Suppressor macrophage (primary cell): ENCODE measurements around the gene CDH15.

Experiments used
- DNase-seq, 4 experiments: peaks; one replicate each; pipeline ENCODE4 v3.0.0-alpha.2; 2020 to 2022

CDH15 gene

DNA sequence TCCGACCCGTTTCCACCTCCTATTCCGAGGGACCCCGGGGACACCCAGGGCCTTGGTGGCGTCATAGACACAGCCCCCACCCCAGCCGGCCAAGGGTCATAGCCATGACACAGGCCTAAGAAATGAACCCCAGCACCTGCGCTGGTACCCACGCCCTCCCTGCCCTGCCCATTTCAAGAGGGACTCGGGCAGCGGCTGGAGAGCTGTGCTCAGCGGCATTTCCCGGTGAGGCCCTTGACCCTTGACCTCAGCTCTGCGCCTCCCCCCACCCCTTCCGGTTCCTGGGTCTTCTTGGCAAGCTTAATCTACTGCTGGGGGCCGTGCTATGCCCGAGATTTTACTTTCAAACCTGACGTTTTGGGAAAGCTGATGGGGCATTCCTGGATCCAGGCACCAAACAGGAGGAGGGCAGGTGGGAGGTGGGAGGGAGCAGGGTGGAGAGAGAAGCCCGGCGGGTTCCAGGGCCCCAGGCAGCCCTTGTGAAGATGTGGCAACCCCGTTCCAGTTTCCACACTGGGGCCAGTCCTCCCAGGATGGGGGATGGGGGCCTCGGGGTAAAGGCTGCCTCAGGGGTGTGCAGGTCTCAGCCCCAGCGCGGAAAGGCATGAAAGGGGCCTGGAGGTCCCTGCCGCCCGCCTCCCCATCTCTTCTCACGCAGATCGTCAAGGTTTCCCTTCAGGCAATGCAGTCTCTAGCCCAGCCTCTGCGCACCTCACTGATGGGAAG, 28.7 kb downstream of the CDH15 start, which contains the start of gene SLC22A31:
Gene SLC22A31, minus strand, starts transcription at position 414 of the 726 bp plus-strand sequence. Its CDS starts 36 bp downstream, at position 378.
- no peak for DNase-seq

DNA sequence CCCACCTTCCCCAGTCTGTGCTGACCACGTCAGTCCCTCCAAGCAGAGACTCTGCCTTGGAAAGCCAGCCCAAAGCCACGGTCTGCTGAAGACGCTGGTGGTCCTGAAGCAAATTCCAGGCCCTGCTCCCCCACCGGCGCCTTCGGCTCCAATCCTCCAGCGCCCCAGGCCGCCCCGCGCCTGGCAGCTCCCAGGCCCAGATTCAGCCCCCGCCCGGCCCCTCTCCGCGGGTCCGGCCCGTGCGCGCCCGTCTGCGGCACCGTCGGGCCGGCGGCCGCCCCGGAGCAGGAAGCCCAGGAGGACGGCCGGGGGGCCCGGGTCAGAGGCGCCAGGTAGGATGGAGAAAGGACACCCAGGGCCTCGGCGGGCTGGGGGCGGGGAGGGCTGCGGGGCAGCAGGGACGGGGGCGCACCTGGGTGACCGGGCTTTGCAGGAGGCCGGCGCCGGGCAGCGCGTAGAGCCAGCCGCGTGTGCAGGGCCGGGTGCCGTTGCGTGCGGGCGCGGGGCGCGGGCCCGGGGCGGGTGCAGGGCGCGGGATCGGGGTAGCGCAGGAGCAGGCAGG, 29.4 kb downstream of the CDH15 start:
- DNase-seq: no peak

DNA sequence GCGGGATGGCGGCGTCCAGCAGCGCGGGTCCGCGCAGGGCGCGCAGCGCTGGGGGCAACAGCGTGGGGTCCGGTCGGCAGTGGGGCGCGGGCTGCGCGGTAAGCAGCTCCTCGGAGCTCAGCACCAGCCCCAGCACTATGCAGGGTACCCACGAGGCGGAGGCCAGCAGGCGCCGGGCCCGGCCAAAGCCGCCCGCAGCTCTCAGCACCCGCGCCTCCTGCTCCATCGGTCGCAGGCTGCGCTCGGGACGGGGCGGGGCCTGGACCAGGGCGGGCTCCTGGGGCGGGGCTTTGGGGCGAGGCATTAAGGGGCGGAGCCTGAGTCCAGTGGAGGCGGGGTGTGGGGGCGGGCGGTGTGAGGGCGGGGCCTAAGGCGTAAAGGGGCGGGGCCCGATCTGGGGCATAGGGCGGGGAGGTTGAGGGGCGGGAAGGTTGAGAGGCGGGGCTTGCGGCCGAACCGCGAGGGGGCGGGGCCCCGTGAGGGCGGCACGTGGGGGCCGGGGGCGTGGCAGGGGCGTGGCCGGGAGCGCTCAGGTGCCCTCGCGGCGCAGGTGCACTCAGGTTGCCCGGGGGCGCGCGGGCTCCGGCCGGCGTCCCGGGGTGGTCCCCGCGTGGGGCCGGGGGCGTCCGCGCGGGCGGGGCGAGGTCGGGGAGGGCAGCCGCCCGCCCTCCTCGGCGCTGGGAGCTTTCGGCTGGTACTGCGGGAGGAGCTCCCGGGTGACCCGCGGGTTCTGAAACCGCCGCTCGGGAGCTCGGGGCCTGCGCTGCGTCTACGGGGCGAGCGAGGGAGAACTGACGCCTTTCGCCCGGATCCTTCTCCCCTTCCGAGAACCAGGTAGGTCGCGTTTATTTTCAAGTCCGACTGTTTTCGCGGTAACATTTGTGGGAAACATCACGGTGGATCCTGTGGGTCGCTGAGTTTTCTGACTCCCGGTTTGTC, 30.2 kb downstream of the CDH15 start:
- peak; percentile 74 to 92 (median 85) for DNase-seq

DNA sequence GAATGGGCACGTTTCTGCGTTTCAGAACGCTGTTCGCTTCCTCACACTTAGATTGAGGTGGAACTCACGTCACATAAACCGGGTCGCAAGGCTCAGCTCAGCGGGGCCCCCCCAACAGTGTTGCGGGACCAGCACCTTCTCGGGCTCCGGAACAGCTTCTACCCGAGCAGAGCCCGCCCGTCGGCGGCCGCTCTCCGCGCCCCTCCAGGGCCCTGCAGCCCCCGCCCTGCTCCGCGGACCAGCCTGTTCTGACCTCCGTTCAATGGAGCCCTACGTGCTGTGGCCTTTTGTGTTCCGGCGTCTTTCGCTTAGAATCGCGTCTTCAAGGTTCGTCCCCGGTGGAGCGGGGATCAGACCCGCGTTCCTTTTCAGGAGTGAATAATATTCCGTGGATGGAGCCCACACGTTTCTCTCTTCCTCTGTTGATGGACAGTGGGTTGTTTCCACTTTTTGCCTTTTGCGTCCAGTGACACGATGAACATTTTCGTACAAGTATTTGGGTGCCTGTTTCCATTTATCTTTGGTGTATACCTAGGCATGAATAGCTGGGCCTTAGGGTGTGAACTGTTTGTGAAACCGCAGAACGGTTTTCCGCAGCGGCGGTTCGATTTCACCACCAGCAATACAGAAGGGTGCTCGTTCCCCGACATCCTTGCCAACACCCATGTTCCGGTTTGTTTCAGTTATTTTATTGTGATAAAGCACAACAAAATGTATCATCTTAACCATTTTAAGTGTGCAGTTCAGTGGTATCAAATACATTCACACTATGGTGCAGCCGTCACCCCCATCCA, 31.1 kb downstream of the CDH15 start:
- no peak for DNase-seq

DNA sequence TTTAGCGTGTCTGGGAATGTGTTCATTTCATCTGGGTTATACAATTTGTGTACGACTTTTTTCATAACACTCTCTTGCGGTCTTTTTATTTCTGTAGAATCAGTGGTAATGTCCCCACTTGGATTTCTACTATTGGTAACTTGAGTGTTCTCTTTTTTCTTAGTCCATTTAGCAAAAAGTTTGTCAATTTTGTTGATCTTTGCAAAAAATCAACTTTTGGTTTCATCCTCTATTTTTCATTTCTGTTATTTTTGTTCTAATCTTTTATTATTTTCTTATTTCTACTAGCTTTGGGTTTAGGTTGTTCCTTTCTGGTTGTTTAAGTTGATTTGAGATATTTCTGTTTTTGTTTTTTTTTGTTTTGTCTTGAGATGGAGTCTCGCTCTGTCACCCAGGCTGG, 36.4 kb downstream of the CDH15 start:
- no peak for DNase-seq

DNA sequence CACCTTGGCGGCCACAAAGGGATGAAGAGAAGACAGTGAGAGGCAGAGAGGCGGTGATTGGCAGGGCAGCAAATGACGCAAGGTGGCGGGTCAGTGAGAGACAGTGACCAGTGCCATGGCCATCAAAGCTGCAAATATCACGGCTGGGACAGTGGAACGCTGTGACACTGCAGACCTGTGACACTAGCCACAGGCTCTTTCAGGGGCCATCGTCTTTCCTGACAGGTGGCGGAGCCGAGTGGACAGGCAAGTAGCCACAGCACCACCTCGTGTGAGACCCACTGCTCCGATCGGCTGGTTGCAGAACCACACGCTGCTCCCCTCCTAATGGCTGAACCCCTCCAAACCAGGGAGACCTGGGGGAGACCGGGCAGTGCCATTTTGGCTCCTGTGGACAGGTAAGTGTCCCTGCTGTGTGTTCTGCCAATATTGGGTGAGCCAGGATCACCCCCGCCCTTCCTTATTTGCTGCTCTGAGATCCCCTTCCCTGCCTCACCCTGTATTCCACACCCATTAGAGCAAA, 38.0 kb downstream of the CDH15 start:
- no peak for DNase-seq

DNA sequence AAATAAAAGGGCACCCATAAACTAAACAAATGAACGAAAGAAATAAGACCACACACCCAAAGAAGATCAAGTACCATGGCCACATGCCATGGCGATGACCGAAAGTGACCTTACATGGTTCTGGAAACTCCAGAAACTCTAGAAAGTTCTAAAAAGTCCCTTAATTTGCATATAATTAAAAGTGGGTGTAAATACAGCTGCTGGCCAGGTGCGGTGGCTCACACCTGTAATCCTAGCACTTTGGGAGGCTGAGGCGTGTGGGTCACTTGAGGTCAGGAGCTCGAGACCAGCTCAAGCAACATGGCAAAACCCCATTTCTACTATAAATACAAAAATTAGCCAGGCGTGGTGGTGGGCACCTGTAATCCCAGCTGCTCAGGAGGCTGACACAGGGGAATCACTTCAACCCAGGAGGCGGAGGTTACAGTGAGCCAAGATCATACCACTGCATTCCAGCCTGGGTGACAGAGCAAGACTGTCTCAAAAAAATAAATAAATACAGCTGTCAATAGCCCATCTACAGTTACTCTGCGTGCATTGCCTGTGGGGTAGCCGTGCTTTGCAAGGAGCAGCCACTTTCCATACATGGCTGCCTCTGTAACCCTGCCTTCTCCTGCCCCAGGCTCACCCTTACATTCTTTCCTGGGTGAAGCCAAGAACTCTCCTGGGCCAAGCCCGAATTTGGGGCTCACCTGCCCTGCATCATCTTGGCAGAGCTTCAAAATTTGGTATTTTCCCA, 38.8 kb downstream of the CDH15 start:
- DNase-seq: no peak

DNA sequence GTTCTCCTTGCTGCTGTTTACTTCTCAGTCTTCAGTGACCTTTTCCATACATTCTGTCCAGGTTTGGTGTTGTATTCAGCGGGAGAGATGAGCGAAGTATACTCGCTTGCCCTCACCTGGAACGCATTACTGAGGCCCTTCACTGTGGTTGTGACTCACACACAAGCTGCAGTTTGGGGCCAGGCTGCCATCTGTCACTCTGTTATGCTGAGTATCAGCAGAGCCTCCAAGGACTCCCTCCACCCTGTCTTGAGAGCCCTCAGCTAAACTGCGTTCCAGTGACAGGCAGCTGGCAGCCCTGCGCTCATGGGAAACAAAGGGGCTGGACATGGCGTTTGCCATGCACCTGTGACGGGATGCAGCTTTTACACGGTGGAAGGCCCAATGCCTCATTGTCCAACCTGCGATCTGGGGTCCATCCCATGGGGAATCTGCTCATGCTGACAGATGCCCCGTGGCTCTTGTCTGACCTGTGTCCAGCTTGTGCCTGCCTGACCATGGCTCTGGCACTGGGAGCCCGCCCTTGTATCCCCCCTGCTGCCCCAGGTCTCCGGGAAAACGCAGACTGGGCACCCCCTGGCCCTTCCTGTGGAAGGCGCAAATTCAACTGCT, 39.5 kb downstream of the CDH15 start:
- no peak for DNase-seq

DNA sequence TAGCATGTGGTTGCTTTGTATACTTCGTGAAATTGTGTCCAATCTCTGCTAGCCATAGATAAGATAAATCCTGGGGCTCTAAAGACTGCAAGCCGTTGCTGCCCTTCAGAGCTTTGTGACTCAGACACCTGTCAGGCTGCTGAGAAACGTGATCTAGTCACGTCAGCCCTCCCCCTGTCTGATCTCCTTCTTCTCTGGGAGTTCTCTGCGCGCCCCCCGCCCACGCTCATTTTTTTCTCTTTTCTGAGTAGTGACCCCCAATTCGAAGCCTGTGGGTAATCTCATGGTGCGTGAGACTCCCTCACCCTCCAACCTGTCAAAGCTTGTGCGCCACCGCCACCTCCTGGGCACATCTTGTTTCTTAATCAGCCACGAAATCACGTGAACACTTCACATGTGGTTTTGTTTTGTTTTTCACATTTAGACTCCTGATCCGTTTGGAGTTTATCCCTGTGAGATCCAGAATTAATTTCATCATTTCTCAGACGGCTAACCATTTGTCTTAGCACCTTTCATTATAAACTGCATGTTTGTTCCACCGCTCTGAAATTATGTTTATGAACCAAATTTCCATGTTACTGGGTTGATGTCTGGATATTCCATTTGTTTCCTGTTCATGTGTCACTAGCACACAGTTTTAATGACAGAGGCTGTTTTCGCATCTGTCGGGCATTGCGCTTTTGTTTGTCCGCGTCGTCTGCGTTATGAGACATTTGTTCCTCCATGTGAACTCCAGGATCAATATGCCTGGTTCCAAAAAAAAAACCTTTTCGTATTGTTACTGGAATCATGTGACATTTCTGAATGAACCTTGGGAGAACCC, 45.0 kb downstream of the CDH15 start:
- peak; percentile 82 to 89 (median 84) for DNase-seq

DNA sequence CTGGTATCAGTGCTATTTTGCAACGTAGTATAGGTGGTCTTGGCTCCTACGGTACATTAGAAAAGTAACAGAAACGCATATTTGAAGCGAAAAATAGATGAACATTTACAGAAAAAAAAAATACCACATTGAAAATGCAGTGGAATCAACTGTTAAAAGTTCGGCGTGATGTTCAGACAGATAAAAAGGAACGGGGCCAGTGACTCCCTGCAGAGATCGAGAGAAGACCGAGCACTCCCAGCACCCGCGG, 45.5 kb downstream of the CDH15 start:
- DNase-seq: no peak

DNA sequence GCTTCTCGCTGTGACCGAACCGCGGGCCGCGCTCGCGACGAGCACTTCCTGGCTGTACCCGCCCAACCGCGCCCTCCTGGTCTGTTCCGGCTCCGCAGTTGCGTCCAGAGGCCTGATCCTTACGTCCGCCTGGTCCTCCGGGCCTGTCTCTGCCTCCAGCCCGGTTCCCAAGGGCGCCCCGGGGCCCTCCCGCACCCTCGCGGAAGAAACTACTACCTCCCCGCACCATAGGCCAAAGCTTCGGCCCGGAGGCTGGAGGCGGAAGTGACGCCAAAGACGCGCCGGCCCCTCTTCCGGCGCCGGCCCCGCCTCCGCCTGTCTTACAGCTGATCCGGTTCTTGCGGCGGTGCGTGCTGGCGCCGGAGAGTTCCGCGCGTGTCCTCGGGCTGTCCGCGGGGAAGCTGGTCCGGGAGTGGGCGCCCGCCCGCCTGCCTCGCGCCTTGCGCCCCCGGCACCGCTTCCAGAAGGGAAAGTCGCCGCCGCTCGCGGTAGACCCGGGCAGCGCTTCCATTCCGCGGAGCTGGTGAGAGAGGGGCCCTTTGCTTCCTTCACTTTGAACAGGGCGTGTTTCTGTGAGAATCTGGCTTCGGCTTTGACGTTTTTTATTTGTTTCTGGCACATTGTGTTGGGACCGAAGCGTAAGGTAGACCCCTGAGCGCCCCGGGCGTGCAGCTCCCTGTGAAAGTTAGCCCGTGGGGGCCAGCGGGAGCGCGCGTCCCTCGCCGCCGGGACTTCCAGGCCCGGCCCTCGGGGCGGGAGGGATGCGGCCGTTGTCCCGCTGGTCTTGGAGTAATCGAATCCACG, 46.0 kb downstream of the CDH15 start, which contains the start of gene ZNF778:
Gene ZNF778, plus strand, starts transcription at position 316 of the 804 bp plus-strand sequence. CDS start 3,425 bp downstream, outside the sequence.
- peak; percentile 90 to 96 (median 94) for DNase-seq

DNA sequence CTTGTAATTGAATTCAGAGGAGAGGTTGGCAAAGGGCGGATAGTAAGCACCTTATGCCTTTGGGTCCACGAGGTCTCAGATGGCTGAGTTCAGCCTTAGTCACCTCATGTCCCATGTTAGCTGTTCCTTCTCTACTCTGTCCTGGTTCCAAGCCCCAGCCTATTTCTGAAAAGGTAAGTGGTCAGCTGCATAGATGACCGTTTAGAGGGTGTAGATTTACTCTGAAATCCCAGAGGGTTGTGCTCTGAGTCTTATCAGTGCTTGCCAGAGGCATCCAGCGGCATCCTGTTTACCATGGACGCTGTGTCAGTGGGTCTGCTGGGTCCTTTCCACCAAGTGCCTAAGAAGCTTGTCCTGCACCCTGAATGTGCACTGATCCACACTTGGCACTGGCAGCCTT, 47.8 kb downstream of the CDH15 start:
- DNase-seq: no peak

DNA sequence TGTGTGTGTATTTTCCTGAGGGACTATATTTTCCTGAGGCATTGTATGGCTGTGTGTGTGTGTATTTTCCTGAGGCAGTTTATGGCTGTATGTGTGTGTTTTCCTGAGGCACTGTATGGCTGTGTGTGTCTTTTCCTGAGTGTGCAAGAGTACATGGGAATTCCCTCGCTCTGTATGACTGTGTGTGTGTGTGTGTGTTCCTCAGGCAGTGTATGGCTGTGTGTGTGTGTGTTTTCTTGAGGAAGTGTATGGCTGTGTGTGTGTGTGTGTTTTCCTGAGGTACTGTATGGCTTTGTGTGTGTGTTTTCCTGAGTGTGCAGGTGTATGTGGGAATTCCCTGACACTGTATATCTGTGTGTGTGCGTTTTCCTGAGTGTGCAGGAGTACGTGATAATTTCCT, 50.1 kb downstream of the CDH15 start:
- DNase-seq: no peak

DNA sequence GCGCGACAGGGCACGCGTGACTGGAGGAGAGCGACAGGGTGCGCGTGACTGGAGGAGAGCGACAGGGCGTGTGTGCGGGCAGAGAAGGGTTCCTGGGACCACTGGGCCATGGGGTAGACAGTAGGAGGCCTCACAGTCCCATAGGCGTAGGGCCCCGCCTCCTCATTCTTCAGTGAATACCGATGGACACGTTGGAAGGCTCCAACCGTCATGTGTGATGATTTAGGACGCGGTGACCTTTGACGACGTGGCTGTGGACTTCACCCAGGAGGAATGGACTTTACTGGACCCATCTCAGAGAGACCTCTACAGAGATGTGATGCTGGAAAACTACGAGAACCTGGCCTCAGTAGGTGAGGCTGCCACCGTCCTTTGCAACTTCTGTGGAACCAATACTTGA, 51.4 kb downstream of the CDH15 start:
- no peak for DNase-seq

DNA sequence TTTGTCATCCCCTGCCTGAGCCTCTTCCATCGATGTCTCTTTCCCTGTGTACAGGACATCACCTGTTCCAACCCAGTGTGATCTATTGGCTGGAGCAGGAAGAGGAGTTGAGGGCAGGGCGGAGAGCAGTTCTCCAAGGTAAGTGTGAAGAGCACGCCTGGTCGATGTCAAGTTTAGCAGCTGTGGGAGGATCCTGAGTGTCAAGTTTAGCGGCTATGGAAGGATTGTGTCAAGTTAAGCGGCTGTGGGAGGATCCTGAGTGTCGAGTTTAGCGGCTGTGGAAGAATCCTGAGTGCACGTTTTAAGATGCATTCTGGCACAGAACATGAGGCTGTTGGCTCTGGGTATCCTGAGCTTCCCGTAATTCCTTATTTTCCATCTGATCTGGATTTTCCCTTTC, 53.1 kb downstream of the CDH15 start:
- no peak for DNase-seq

DNA sequence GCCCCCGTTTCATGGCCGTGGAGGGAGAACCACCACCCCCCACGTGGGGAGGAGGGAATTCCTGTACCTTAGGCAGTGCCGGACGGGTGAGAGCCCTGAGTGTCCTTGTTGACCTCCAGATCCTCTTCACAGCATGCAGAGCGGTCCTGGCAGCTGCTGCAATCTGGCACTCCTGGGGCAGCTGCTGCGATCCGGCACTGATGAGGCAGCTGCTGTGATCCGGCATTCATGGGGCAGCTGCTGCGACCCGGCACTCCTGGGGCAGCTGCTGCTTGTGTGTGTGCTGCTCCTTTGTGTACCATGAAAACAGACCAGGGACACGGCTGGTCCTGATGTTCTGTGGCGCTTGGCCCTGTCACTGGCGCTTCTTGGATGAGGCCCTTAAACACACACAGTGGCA, 58.7 kb downstream of the CDH15 start:
- no peak for DNase-seq

DNA sequence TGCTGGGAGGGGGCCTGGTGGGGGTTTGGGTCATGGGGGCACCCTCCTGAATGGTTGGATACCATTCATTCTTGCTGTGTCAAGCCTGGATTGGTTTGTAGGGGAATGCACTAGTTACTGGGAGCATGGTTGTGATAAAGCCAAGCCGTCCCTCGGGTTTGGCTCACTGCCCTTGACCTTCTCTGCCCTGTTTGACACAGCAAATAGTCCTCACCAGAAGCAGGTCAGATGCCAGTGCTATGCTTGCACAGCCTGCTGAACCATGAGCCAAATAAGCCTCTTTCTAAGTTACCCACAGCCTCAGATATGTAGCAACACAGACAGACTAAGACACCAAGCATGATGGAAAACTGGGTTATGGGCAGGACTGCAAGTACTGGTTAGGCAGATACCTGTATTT, 60.6 kb downstream of the CDH15 start:
- no peak for DNase-seq

DNA sequence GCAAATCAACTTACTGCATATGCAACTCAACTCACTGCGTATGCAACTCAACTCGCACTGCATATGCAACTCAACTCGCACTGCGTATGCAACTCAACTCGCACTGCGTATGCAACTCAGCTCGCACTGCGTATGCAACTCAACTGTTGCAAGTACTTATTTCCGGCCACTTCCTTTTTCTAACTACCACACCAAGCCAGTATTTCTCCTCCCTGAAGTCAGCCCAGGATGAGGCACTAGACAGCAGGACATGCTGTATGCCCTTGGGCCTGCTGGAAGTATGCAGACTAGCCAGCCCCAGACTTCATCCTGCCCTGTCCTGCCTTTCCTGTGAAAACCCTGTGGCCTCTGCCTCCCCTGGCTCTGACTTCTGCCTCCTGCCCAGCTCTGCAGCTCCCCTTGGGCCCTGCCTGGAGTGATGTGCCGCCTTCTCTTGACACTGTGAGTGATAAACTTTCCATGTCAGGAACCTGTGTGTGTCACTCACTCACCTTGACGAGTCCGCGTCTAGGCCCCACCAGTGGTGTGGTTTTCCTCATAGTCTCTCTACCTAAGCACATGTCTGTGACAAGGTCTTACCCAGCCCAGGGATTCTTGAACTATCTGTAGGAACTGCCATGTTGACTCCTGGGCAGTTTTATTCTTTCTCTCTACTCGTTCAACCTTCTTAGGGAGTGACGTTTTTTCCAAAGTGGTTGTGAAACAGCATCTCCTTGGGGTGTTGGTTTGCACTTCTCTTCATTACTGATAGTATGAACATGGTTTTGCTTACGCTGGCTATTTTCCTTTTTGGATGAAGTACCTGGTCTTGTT, 62.3 kb downstream of the CDH15 start:
- DNase-seq: peak; percentile 33 to 68 (median 66)

DNA sequence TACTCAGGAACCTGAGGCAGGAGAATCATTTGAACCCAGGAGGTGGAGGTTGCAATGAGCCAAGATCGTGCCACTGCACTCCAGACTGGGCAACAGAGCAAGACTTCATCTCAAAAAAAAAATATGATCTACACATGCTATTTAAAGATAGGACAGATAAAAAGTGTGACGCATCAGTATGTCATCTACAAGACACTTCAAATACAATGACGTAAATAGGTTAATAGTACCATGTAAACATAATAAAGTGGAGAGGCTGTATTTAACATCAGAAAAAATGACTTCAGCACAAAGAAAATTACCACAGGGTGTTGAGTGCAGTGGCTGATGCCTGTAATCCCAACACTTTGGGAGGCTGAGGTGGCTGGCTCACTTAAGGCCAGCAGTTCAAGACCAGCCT, 66.2 kb downstream of the CDH15 start:
- no peak for DNase-seq
